Measurements from ENCODE around the gene ECSIT.

DNA sequence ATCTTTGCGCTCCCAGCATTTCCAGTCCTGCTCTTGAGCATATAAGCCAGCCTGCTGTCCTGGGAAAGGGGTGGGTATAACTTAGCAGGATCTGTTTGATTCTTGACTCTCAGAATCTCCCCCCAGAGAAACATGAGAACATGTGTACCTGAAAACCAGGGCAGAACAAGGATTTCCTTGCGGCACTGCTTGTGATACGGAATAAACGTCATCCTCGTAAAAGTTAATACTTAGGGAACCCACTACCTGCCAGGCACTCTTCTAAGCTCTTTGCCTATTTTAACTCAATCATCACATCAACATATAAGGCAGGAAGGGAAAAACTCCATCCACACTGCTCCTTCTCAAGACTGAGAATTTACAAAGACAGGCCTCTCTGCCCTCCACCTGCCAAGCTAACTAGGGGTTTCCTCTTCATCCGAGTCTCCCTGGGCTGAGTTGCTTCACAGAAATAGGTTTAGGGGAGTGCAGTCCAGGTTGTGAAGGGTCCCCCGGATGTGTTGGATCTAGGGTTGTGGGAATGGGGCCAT, 24.4 kb downstream of the ECSIT start:
- TF ChIP-seq POLR2AphosphoS5 (IDR thresholded peaks at IDR 0.05; ENCODE audit: low read depth, low read length) (no peak), SIN3A (IDR thresholded peaks at IDR 0.05; ENCODE audit: borderline replicate concordance, insufficient read depth, low read length) (no peak)

Data from PFSK-1 (cell line).